Transverse colon (tissue), 4 donors: ENCODE data around the gene PRKAR1A.

Experiments used
- POLR2A ChIP-seq: fragments of 450-650 bp; IDR thresholded peaks from one replicate; pipeline ENCODE4 v1.6.1; 2016; ENCODE audit warnings: antibody characterized with exemption, mild to moderate bottlenecking, moderate library complexity
- POLR2AphosphoS5 ChIP-seq, 3 donors: sonication (generic); formaldehyde crosslinking; IDR thresholded peaks; one replicate each; pipeline ENCODE4 v1.6.1; 2016; ENCODE audit warnings: antibody characterized with exemption in 3 of 3
- TF ChIP-seq, protein P1 (sequence below), 5 experiments: fragments of 200-600 bp in 3 of 5; fragments of 450-650 bp in 2 of 5; sonication (generic) in 3 of 5; IDR thresholded peaks; 1 replicate in 2 of 5; 2 replicates in 3 of 5; pipeline ENCODE4 v1.5.1; 2016 to 2017; ENCODE audit warnings: antibody characterized with exemption in 5 of 5, inconsistent platforms in 3 of 5, mild to moderate bottlenecking in 2 of 5, moderate library complexity in 1 of 5

- TF ChIP-seq, protein P1, sequence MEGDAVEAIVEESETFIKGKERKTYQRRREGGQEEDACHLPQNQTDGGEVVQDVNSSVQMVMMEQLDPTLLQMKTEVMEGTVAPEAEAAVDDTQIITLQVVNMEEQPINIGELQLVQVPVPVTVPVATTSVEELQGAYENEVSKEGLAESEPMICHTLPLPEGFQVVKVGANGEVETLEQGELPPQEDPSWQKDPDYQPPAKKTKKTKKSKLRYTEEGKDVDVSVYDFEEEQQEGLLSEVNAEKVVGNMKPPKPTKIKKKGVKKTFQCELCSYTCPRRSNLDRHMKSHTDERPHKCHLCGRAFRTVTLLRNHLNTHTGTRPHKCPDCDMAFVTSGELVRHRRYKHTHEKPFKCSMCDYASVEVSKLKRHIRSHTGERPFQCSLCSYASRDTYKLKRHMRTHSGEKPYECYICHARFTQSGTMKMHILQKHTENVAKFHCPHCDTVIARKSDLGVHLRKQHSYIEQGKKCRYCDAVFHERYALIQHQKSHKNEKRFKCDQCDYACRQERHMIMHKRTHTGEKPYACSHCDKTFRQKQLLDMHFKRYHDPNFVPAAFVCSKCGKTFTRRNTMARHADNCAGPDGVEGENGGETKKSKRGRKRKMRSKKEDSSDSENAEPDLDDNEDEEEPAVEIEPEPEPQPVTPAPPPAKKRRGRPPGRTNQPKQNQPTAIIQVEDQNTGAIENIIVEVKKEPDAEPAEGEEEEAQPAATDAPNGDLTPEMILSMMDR (IDR thresholded peaks at IDR 0.05), result no peak
- TF ChIP-seq POLR2AphosphoS5 (IDR thresholded peaks at IDR 0.05) (no peak), POLR2A (no peak)
Observed at GRCh38 chr17:68594552-68594951, 82.3 kb downstream of the PRKAR1A start.
